HEK293T (cell line): Measurements from ENCODE around the gene KY.

ENCODE experiments used
- CTCF ChIA-PET: fragments of 350-600 bp; formaldehyde crosslinking; extraction: SDS; loops from one replicate; lab custom pipeline; 2021; ENCODE audit warnings: antibody characterized with exemption, inconsistent platforms; lab: Yijun Ruan, JAX
- POLR2A ChIA-PET: fragments of 350-600 bp; formaldehyde crosslinking; extraction: SDS; loops from one replicate; lab custom pipeline; 2020; ENCODE audit warnings: antibody characterized with exemption, inconsistent platforms; lab: Yijun Ruan, JAX
- DNase-seq: peaks from one replicate; pipeline ENCODE4 v3.0.0; 2012; ENCODE audit warnings: mixed read lengths; ENCODE audit errors: extremely low spot score
- ARNT ChIP-seq: fragments of 450-650 bp; IDR thresholded peaks from 2 replicates; pipeline ENCODE4 v1.6.1; 2017; ENCODE audit warnings: mild to moderate bottlenecking
- BHLHE40 ChIP-seq: fragments of 450-650 bp; IDR thresholded peaks from 2 replicates; pipeline ENCODE4 v1.6.1; 2016; ENCODE audit warnings: mild to moderate bottlenecking, moderate library complexity, borderline replicate concordance
- CTBP1 ChIP-seq: fragments of 450-650 bp; IDR thresholded peaks from 2 replicates; pipeline ENCODE4 v1.6.1; 2016; ENCODE audit warnings: borderline replicate concordance
- ELF4 ChIP-seq: fragments of 450-650 bp; IDR thresholded peaks from 2 replicates; pipeline ENCODE4 v1.6.1; 2017; ENCODE audit warnings: antibody characterized with exemption
- FOXA1 ChIP-seq: fragments of 450-650 bp; IDR thresholded peaks from 2 replicates; pipeline ENCODE4 v1.6.1; 2016; ENCODE audit warnings: mild to moderate bottlenecking
- FOXM1 ChIP-seq: fragments of 450-650 bp; IDR thresholded peaks from 2 replicates; pipeline ENCODE4 v1.6.1; 2017; ENCODE audit warnings: mild to moderate bottlenecking, borderline replicate concordance
- HDGF ChIP-seq: fragments of 450-650 bp; IDR thresholded peaks from 2 replicates; pipeline ENCODE4 v1.6.1; 2017; ENCODE audit warnings: antibody characterized with exemption, borderline replicate concordance
- L3MBTL2 ChIP-seq: fragments of 450-650 bp; conservative IDR thresholded peaks from 2 replicates; pipeline ENCODE4 v1.6.1; 2016; ENCODE audit warnings: mild to moderate bottlenecking
- LEF1 ChIP-seq: fragments of 450-650 bp; IDR thresholded peaks from 2 replicates; pipeline ENCODE4 v1.6.1; 2017; ENCODE audit warnings: mild to moderate bottlenecking, borderline replicate concordance
- NFRKB ChIP-seq: fragments of 450-650 bp; IDR thresholded peaks from 2 replicates; pipeline ENCODE4 v1.6.1; 2016; ENCODE audit warnings: mild to moderate bottlenecking, moderate library complexity
- PKNOX1 ChIP-seq: fragments of 450-650 bp; IDR thresholded peaks from 2 replicates; pipeline ENCODE4 v1.6.1; 2016
- SP1 ChIP-seq: fragments of 450-650 bp; IDR thresholded peaks from 2 replicates; pipeline ENCODE4 v1.6.1; 2017
- SUZ12 ChIP-seq: fragments of 450-650 bp; IDR thresholded peaks from 2 replicates; pipeline ENCODE4 v1.6.1; 2016; ENCODE audit warnings: mild to moderate bottlenecking
- TARDBP ChIP-seq: fragments of 450-650 bp; IDR thresholded peaks from 2 replicates; pipeline ENCODE4 v1.6.1; 2016
- ZNF384 ChIP-seq: fragments of 450-650 bp; IDR thresholded peaks from 2 replicates; pipeline ENCODE4 v1.6.1; 2016

Gene KY

DNA sequence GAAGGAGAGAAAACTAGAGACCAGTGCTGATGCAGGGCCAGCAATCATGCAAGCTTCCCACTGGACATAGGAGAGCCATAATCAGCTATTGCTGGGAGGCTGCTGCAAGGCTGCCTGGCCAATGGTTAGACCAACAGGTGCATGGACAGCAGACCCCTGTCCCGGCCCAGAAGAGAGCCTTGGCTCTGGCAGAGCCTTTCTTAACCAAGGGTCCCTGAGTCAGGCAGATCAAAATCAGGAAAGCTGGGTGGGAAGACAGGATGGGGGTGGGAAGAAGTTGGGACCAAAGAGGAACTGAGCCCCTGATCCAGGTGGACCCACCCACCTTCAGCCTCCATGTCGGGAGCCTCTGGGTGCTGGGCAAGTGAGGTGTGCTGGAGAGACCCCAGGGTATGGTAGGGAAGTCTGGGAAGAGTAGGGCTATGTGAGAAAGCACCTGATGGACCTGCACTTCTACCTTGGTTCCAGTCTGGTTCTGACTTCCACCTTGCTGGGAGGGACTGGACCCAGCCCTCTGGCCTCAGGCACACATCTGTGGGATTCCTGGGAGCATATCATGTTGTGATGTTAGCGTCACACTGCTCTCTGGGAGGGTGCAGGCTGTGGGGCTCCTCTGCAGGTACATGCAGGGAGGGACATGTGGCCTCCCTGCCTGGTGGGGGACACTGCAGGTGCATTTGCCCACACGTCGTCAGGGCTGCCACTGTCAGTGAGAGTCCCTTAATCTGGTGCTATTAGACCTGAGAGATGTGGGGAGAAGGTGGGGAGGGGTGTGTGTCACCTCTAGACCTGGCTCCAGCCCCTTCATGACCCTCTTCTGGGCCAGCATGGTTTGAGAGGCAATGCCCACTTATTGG, 24.7 kb downstream of the KY start:
- ChIA-PET CTCF (no interaction called here), POLR2A (no interaction called here)
- no peak for TF ChIP-seq PKNOX1
- no peak for TF ChIP-seq ELF4
- TF ChIP-seq ZNF384: no peak
- TF ChIP-seq ARNT: no peak
- TF ChIP-seq HDGF: no peak
- TF ChIP-seq FOXM1: no peak
- no peak for TF ChIP-seq LEF1
- DNase-seq: no peak

DNA sequence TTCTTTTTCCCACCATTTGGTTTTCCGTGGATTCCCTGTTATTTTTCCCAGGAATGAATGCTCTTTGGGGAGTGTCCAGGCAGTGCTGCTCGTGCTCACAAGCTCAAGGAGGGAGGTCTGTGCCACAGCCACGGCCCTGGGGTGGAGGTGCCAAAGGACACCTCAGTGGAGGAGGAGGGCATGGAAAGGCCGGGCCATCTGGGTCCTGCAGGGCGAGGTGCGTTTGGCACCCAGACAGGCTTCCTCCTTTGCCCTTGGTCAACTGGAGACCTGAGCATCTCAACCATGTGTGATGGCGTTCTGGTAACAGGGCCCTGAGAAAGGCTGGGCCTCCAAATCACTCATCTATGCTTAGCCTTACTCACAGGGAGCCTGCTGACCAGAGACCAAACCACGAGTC, 25.4 kb downstream of the KY start:
- POLR2A ChIA-PET: no interaction called here
- DNase-seq: no peak
- CTCF ChIA-PET: no interaction called here
- TF ChIP-seq LEF1 (no peak), FOXA1 (no peak), PKNOX1 (no peak), SUZ12 (no peak), ARNT (no peak), HDGF (no peak), BHLHE40 (no peak)

- TF ChIP-seq L3MBTL2: no peak
- TF ChIP-seq NFRKB: no peak
- no peak for TF ChIP-seq TARDBP
- no peak for TF ChIP-seq FOXM1
- TF ChIP-seq LEF1: no peak
- no peak for TF ChIP-seq SP1
- no peak for TF ChIP-seq ARNT
- TF ChIP-seq CTBP1: no peak
- no peak for TF ChIP-seq SUZ12
- ChIA-PET POLR2A (no interaction called here), CTCF (no interaction called here)
- no peak for DNase-seq
Observed at GRCh38 chr3:134624537-134625287, 26.1 kb downstream of the KY start.

GRCh38 chr3:134623615-134624245, 27.1 kb downstream of the KY start:
- POLR2A ChIA-PET: no interaction called here
- no peak for TF ChIP-seq LEF1
- no peak for TF ChIP-seq CTBP1
- TF ChIP-seq ARNT: no peak
- no peak for TF ChIP-seq BHLHE40
- no peak for TF ChIP-seq NFRKB
- TF ChIP-seq FOXM1: no peak
- TF ChIP-seq ELF4: no peak
- TF ChIP-seq SUZ12: no peak
- TF ChIP-seq TARDBP: no peak
- DNase-seq: no peak
- CTCF ChIA-PET: no interaction called here

DNA sequence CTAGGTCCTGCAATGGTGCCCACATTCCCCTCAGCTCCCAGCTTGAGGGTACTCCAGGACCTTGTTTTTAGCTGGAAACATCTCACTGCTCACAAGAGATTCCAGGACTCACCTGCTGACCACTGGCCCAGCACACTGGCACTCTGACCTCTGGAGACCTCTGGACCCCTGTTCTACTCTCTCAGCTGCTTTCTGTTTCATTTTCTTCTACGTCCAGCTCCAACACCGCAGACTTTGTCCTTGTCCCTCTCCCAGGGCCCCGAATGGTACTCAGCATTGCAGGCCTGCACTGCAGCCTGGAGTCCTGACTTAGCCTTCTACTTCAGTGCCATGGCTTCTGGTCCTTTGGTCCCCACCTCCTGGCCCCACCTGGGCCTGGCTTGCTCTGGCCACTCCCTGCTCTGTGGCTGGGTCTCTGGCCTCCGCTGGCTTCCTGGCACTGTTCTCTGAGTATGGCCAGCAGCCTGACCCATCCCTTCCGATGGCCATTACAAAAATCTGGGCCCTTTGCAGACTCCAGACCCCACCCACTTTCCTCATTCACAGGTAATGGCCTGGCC, 27.9 kb downstream of the KY start:
- ChIA-PET CTCF (interaction anchor here (0.5 kb wide), 1 partner anchor 16 kb away, joined by 4 read pairs; no protein-coding TSS in a partner anchor), POLR2A (no interaction called here)

More for the DNA sequence above, 27.9 kb downstream of the KY start:
- no peak for DNase-seq
- TF ChIP-seq ARNT (no peak), ELF4 (no peak), ZNF384 (no peak), L3MBTL2 (no peak), HDGF (no peak), TARDBP (no peak), LEF1 (no peak), NFRKB (no peak), SUZ12 (no peak), CTBP1 (no peak), FOXM1 (no peak), PKNOX1 (no peak)
